ENCODE data around the gene CCL2. TPM values are rescaled to one million over a fixed set of nuclear protein-coding genes. Genes with fewer than 3 reads are reported as not detected.

The CCL2 gene
- total RNA-seq, 1 experiment from 2014 or later: not detected

DNA sequence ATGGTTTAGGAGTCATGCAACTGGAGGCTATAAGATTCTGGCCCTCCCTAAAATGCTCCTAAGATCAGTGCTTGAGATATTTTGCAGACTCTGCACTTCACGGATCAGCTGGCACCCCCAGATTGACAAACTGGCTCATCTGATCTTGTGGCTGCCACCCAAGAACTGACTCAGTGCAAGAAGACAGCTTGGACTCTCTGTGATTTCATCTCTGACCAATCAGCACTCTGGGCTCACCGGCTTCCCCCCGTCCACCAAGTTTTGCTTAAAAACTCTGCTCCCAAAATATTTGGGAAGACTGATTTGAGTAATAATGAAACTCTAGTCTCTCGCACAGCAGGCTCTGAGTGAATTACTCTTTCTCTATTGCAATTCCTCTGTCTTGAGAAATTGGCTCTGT is 26.3 kb upstream of the CCL2 start:
- H3F3A ChIP-seq (ENCODE audit: low read length, unreplicated experiment): no peaks in the 10 kb centered on the region
- ATAC-seq (no peak), DNase-seq (no peak)
- no peaks in the 10 kb centered on the region for H3K36me3 ChIP-seq (ENCODE audit: low read depth, low read length)
- no peaks in the 10 kb centered on the region for H3K4me1 ChIP-seq (ENCODE audit: insufficient read depth, low read length)
- ChIA-PET POLR2A (ENCODE audit: unreplicated experiment) (no interaction called here), CTCF (no interaction called here)
- no peak overlapping the region for H3K4me3 ChIP-seq (ENCODE audit: low read length)
- intact Hi-C loops (cut with micrococcal nuclease): no loop called here
- no peaks in the 10 kb centered on the region for H3K9me2 ChIP-seq (replicated peaks; ENCODE audit: low read length)
- H3K9me3 ChIP-seq (ENCODE audit: low read length): no peaks in the 10 kb centered on the region
- no peaks in the 10 kb centered on the region for H3K79me2 ChIP-seq (ENCODE audit: low read length)
- no peaks in the 10 kb centered on the region for H4K20me1 ChIP-seq (ENCODE audit: low read length)
- BruUV-seq (replicated peaks): no TSS peak
- no peak overlapping the region for H2AFZ ChIP-seq (ENCODE audit: low read length)
- no peak overlapping the region for H3K27ac ChIP-seq (ENCODE audit: low read length)
- no peak overlapping the region for H3K4me2 ChIP-seq (ENCODE audit: low read length)
- no peaks in the 10 kb centered on the region for H3K27me3 ChIP-seq (ENCODE audit: low read length)
- no peak overlapping the region for H3K9ac ChIP-seq (ENCODE audit: low read length)
- TF ChIP-seq, protein P1, sequence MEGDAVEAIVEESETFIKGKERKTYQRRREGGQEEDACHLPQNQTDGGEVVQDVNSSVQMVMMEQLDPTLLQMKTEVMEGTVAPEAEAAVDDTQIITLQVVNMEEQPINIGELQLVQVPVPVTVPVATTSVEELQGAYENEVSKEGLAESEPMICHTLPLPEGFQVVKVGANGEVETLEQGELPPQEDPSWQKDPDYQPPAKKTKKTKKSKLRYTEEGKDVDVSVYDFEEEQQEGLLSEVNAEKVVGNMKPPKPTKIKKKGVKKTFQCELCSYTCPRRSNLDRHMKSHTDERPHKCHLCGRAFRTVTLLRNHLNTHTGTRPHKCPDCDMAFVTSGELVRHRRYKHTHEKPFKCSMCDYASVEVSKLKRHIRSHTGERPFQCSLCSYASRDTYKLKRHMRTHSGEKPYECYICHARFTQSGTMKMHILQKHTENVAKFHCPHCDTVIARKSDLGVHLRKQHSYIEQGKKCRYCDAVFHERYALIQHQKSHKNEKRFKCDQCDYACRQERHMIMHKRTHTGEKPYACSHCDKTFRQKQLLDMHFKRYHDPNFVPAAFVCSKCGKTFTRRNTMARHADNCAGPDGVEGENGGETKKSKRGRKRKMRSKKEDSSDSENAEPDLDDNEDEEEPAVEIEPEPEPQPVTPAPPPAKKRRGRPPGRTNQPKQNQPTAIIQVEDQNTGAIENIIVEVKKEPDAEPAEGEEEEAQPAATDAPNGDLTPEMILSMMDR (conservative IDR thresholded peaks at IDR 0.05; ENCODE audit: low read depth, low read length): no peak
- TF ChIP-seq EZH2phosphoT487 (IDR thresholded peaks at IDR 0.05; ENCODE audit: borderline replicate concordance, low read length) (no peak), EZH2 (IDR thresholded peaks at IDR 0.05; ENCODE audit: low read length, unreplicated experiment) (no peak)

DNA sequence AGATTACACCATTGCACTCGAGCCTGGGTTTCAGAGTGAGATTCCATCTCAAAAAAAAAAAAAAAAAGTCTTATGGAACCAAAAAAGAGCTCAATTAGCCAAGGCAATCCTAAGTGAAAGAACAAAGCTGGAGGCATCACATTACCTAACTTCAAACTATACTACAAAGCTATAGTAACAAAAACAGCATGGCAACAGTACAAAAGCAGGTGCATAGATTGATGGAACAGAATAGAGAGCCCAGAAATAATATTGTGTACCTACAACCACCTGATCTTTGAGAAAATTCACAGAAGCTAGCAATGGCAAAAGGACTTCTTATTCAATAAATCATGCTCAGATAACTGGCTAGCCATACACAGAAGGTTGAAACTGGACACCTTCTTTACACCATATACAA is 24.7 kb upstream of the CCL2 start:
- DNase-seq (no peak), ATAC-seq (no peak)
- no peak for TF ChIP-seq EZH2phosphoT487 (IDR thresholded peaks at IDR 0.05; ENCODE audit: borderline replicate concordance, low read length)
- TF ChIP-seq, protein P1 (conservative IDR thresholded peaks at IDR 0.05; ENCODE audit: low read depth, low read length): no peak
- no peak for TF ChIP-seq EZH2 (IDR thresholded peaks at IDR 0.05; ENCODE audit: low read length, unreplicated experiment)
- Histone ChIP-seq H3K27me3 (ENCODE audit: low read length) (no peaks in the 10 kb centered on the region), H3K27ac (ENCODE audit: low read length) (no peak overlapping the region), H3K4me3 (ENCODE audit: low read length) (no peak overlapping the region), H3K36me3 (ENCODE audit: low read depth, low read length) (no peaks in the 10 kb centered on the region), H3F3A (ENCODE audit: low read length, unreplicated experiment) (no peaks in the 10 kb centered on the region), H3K4me1 (ENCODE audit: insufficient read depth, low read length) (no peaks in the 10 kb centered on the region), H4K20me1 (ENCODE audit: low read length) (no peaks in the 10 kb centered on the region), H3K9ac (ENCODE audit: low read length) (no peak overlapping the region), H3K9me2 (replicated peaks; ENCODE audit: low read length) (no peaks in the 10 kb centered on the region), H2AFZ (ENCODE audit: low read length) (no peak overlapping the region), H3K79me2 (ENCODE audit: low read length) (no peaks in the 10 kb centered on the region), H3K9me3 (ENCODE audit: low read length) (no peaks in the 10 kb centered on the region), H3K4me2 (ENCODE audit: low read length) (no peak overlapping the region)
- ChIA-PET CTCF (no interaction called here), POLR2A (ENCODE audit: unreplicated experiment) (no interaction called here)
- intact Hi-C loops (cut with micrococcal nuclease): no loop called here
- no TSS peak for BruUV-seq (replicated peaks)

DNA sequence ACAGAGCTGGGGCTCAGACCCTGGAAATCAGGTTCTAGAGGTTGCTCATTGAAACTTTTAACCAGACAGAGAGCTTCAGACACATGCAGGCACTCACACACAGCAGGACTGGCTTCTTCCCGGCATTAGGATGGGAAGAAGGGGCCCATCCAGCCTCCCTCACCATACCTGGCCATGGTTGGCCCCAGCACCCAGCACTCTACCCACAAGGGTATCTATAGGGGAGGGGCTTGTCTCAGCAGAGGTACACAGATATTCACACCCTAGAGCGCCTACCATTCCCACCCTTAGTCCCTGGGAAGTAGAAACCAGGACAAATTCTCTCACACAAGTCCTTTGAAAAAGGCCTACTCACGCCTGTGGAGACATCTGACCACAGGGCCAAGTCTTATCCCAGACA is 20.5 kb upstream of the CCL2 start:
- H3K4me1 ChIP-seq (ENCODE audit: insufficient read depth, low read length): no peaks in the 10 kb centered on the region
- H3K4me3 ChIP-seq (ENCODE audit: low read length): no peak overlapping the region
- H3K27ac ChIP-seq (ENCODE audit: low read length): no peak overlapping the region
- H3K9me2 ChIP-seq (replicated peaks; ENCODE audit: low read length): no peaks in the 10 kb centered on the region
- no peak overlapping the region for H3K9ac ChIP-seq (ENCODE audit: low read length)
- ChIA-PET CTCF (no interaction called here), POLR2A (ENCODE audit: unreplicated experiment) (no interaction called here)
- H3K9me3 ChIP-seq (ENCODE audit: low read length): no peaks in the 10 kb centered on the region
- H4K20me1 ChIP-seq (ENCODE audit: low read length): no peaks in the 10 kb centered on the region
- H3K36me3 ChIP-seq (ENCODE audit: low read depth, low read length): no peaks in the 10 kb centered on the region
- no peaks in the 10 kb centered on the region for H3F3A ChIP-seq (ENCODE audit: low read length, unreplicated experiment)
- H3K79me2 ChIP-seq (ENCODE audit: low read length): no peaks in the 10 kb centered on the region
- H3K4me2 ChIP-seq (ENCODE audit: low read length): no peak overlapping the region
- H3K27me3 ChIP-seq (ENCODE audit: low read length): no peaks in the 10 kb centered on the region
- intact Hi-C loops (cut with micrococcal nuclease): no loop called here
- no peak for TF ChIP-seq EZH2 (IDR thresholded peaks at IDR 0.05; ENCODE audit: low read length, unreplicated experiment)
- TF ChIP-seq, protein P1 (conservative IDR thresholded peaks at IDR 0.05; ENCODE audit: low read depth, low read length): no peak
- TF ChIP-seq EZH2phosphoT487 (IDR thresholded peaks at IDR 0.05; ENCODE audit: borderline replicate concordance, low read length): no peak
- BruUV-seq (replicated peaks): no TSS peak
- ATAC-seq (no peak), DNase-seq (no peak)
- no peak overlapping the region for H2AFZ ChIP-seq (ENCODE audit: low read length)

Data from PC-3 (cell line).